HEK293T (cell line): ENCODE results near the gene TIAL1.

ENCODE experiments used
- CTCF ChIA-PET: fragments of 350-600 bp; formaldehyde crosslinking; extraction: SDS; loops from one replicate; lab custom pipeline; 2021; ENCODE audit warnings: antibody characterized with exemption, inconsistent platforms; lab: Yijun Ruan, JAX
- POLR2A ChIA-PET: fragments of 350-600 bp; formaldehyde crosslinking; extraction: SDS; loops from one replicate; lab custom pipeline; 2020; ENCODE audit warnings: antibody characterized with exemption, inconsistent platforms; lab: Yijun Ruan, JAX
- DNase-seq: peaks from one replicate; pipeline ENCODE4 v3.0.0; 2012; ENCODE audit warnings: mixed read lengths; ENCODE audit errors: extremely low spot score
- ARNT ChIP-seq: fragments of 450-650 bp; IDR thresholded peaks from 2 replicates; pipeline ENCODE4 v1.6.1; 2017; ENCODE audit warnings: mild to moderate bottlenecking
- BHLHE40 ChIP-seq: fragments of 450-650 bp; IDR thresholded peaks from 2 replicates; pipeline ENCODE4 v1.6.1; 2016; ENCODE audit warnings: mild to moderate bottlenecking, moderate library complexity, borderline replicate concordance
- CTBP1 ChIP-seq: fragments of 450-650 bp; IDR thresholded peaks from 2 replicates; pipeline ENCODE4 v1.6.1; 2016; ENCODE audit warnings: borderline replicate concordance
- ELF4 ChIP-seq: fragments of 450-650 bp; IDR thresholded peaks from 2 replicates; pipeline ENCODE4 v1.6.1; 2017; ENCODE audit warnings: antibody characterized with exemption
- FOXA1 ChIP-seq: fragments of 450-650 bp; IDR thresholded peaks from 2 replicates; pipeline ENCODE4 v1.6.1; 2016; ENCODE audit warnings: mild to moderate bottlenecking
- FOXK2 ChIP-seq: fragments of 450-650 bp; IDR thresholded peaks from 2 replicates; pipeline ENCODE4 v1.6.1; 2016; ENCODE audit warnings: mild to moderate bottlenecking
- FOXM1 ChIP-seq: fragments of 450-650 bp; IDR thresholded peaks from 2 replicates; pipeline ENCODE4 v1.6.1; 2017; ENCODE audit warnings: mild to moderate bottlenecking, borderline replicate concordance
- HDGF ChIP-seq: fragments of 450-650 bp; IDR thresholded peaks from 2 replicates; pipeline ENCODE4 v1.6.1; 2017; ENCODE audit warnings: antibody characterized with exemption, borderline replicate concordance
- L3MBTL2 ChIP-seq: fragments of 450-650 bp; conservative IDR thresholded peaks from 2 replicates; pipeline ENCODE4 v1.6.1; 2016; ENCODE audit warnings: mild to moderate bottlenecking
- LEF1 ChIP-seq: fragments of 450-650 bp; IDR thresholded peaks from 2 replicates; pipeline ENCODE4 v1.6.1; 2017; ENCODE audit warnings: mild to moderate bottlenecking, borderline replicate concordance
- NFRKB ChIP-seq: fragments of 450-650 bp; IDR thresholded peaks from 2 replicates; pipeline ENCODE4 v1.6.1; 2016; ENCODE audit warnings: mild to moderate bottlenecking, moderate library complexity
- PKNOX1 ChIP-seq: fragments of 450-650 bp; IDR thresholded peaks from 2 replicates; pipeline ENCODE4 v1.6.1; 2016
- SP1 ChIP-seq: fragments of 450-650 bp; IDR thresholded peaks from 2 replicates; pipeline ENCODE4 v1.6.1; 2017
- SUZ12 ChIP-seq: fragments of 450-650 bp; IDR thresholded peaks from 2 replicates; pipeline ENCODE4 v1.6.1; 2016; ENCODE audit warnings: mild to moderate bottlenecking
- TARDBP ChIP-seq: fragments of 450-650 bp; IDR thresholded peaks from 2 replicates; pipeline ENCODE4 v1.6.1; 2016
- ZNF384 ChIP-seq: fragments of 450-650 bp; IDR thresholded peaks from 2 replicates; pipeline ENCODE4 v1.6.1; 2016

Gene TIAL1

GRCh38 chr10:119525116-119525515 lies 71.6 kb downstream of the TIAL1 start:
- ChIA-PET POLR2A (interaction anchor here (1.4 to 1.7 kb wide), 2 partner anchors 18 to 72 kb away, joined by 3 to 12 read pairs; partner anchors contain the start of gene RGS10), CTCF (no interaction called here)

GRCh38 chr10:119524720-119525070 lies 72.1 kb downstream of the TIAL1 start:
- POLR2A ChIA-PET: interaction anchor here (1.4 to 1.7 kb wide), 2 partner anchors 19 to 73 kb away, joined by 3 to 12 read pairs; partner anchors contain the start of gene RGS10
- TF ChIP-seq ARNT: no peak
- no peak for TF ChIP-seq HDGF
- TF ChIP-seq TARDBP: no peak
- TF ChIP-seq ZNF384: no peak
- TF ChIP-seq NFRKB: no peak
- TF ChIP-seq CTBP1: no peak
- no peak for TF ChIP-seq PKNOX1
- TF ChIP-seq ELF4: no peak
- no peak for TF ChIP-seq SUZ12
- TF ChIP-seq SP1: no peak
- no peak for TF ChIP-seq FOXA1
- no peak for TF ChIP-seq L3MBTL2
- no peak for TF ChIP-seq BHLHE40
- no peak for TF ChIP-seq FOXK2
- no peak for TF ChIP-seq FOXM1
- no peak for TF ChIP-seq LEF1
- CTCF ChIA-PET: no interaction called here
- no peak for DNase-seq

More at GRCh38 chr10:119525116-119525515, 71.6 kb downstream of the TIAL1 start:
- TF ChIP-seq NFRKB: no peak
- no peak for TF ChIP-seq ELF4
- TF ChIP-seq FOXK2: no peak
- DNase-seq: no peak

GRCh38 chr10:119523895-119524719 lies 72.7 kb downstream of the TIAL1 start:
- ChIA-PET CTCF (interaction anchor here (0.6 kb wide), 1 partner anchor 823 kb away, joined by 3 read pairs; no protein-coding TSS in a partner anchor), POLR2A (interaction anchor here (1.7 kb wide), 1 partner anchor 19 kb away, joined by 12 read pairs; the partner anchor contains the start of gene RGS10)
- DNase-seq: no peak
- no peak for TF ChIP-seq CTBP1
- TF ChIP-seq LEF1: no peak
- no peak for TF ChIP-seq SUZ12
- no peak for TF ChIP-seq PKNOX1
- TF ChIP-seq FOXA1: no peak
- no peak for TF ChIP-seq SP1
- no peak for TF ChIP-seq BHLHE40
- no peak for TF ChIP-seq FOXK2
- TF ChIP-seq FOXM1: no peak
- TF ChIP-seq HDGF: no peak
- TF ChIP-seq ZNF384: no peak
- no peak for TF ChIP-seq NFRKB
- no peak for TF ChIP-seq TARDBP
- TF ChIP-seq ELF4: no peak
- no peak for TF ChIP-seq L3MBTL2
- no peak for TF ChIP-seq ARNT
